ENCODE results near the gene UTP25.

GRCh38 chr1:209819058-209819457, 8.7 kb upstream of the UTP25 start:
- no peak for TF ChIP-seq CTCF (IDR thresholded peaks at IDR 0.05; ENCODE audit: low read depth, low read length, poor library complexity, severe bottlenecking)
- TF ChIP-seq EZH2phosphoT487 (IDR thresholded peaks at IDR 0.05; ENCODE audit: borderline replicate concordance, low read length): no peak
